Renal cortex interstitium (tissue), 11 donors: Measurements from ENCODE around the gene GARNL3. TPM values are rescaled to one million over a fixed set of nuclear protein-coding genes. Genes with fewer than 3 reads are reported as not detected.
A peak's percentile ranks its signal among the peaks of the same experiment; 100 is the strongest.

Experiments
- DNase-seq, 11 donors: peaks; one replicate each; pipeline ENCODE4 v3.0.0-alpha.2; 2013; ENCODE audit warnings: low read depth in 9 of 11, low spot score in 4 of 11; ENCODE audit errors: extremely low read depth in 1 of 11
- polyA plus RNA-seq, 3 donors: library from polyadenylated mRNA; unstranded; fragments of 120-200 nt; gene quantifications; one replicate each; pipeline ENCODE4 v1.2.1, GENCODE V29; 2013; ENCODE audit not compliant: insufficient read length in 3 of 3

The GARNL3 gene
- polyA plus RNA-seq, 3 donors: 13.9 to 18.1 (median 16.1) TPM

DNA sequence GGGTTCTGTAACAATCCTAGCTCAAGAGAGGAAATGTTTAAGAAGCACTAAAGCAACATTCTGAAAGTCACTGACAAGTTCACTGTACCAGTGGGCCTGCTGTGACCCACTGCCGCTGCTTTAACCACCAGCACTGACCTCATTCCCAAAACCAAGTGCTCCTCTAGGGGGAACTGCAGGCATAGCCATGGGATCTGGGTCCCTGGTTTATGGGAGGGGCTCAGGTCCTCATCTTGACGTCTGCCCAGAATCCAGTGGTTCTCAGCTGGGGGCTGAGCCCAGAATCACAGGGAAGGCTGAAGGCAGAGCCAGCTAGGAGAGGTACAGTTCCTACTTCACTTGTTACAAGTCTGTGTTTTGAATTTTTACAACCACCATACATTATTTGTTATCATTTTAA lies 96.3 kb downstream of the GARNL3 start:
- DNase-seq: no peak

DNA sequence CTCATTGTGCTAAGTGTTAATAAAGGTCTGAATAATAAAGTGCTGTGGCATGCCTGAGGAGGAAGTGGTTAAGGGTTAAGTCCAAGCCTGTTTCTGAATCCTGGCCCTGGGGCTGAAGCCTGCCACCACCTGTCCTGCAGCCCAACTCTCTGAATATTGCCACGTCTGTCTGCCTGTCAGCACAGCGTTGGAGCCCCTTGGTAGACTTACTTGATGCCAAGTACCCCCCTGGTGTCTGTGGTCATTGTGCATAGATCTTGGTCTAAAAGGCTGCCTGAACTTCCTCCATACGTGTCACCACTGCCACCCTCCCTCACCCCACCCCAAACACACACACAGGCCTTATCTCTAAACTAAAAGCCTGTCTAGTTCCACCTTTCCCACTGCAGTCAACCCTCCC lies 97.0 kb downstream of the GARNL3 start:
- no peak for DNase-seq

DNA sequence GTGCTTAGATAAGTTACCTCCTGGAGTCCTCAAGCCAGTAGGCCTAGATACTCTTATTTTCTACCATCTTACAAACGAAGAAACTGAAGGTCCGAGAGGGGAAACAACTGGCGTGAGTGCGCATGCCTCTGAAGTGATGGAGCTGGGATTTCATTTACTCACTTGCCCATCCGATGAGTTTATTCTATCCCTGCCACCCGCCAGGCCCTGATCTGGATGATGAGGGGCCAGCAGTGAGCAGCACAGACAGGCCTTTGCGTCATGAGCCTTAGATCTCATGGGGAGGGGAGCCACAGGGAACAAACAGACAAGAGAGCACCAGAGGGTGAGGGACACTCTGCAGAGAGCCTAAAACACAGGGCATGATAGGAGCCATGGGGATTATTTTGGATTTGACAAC lies 98.3 kb downstream of the GARNL3 start:
- no peak for DNase-seq

DNA sequence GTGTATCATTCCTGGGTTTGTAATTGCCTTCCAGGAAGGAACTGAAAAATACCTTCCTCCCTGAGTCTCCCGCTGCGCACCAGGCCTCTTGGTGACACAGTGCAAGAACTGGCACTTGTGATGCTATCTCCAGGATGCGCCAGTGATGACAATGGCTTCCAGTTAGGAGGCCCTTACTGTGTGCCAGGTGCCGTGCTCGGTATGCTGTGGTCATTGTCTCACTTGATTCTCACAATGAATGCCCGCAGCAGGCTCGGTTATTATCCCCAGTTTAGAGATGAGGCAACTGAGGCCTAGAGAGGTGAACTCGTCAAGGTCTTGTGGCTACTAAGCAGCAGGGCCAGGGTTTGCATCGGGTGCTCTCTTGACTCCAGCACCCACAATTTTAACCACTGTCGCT lies 100.9 kb downstream of the GARNL3 start:
- no peak for DNase-seq

DNA sequence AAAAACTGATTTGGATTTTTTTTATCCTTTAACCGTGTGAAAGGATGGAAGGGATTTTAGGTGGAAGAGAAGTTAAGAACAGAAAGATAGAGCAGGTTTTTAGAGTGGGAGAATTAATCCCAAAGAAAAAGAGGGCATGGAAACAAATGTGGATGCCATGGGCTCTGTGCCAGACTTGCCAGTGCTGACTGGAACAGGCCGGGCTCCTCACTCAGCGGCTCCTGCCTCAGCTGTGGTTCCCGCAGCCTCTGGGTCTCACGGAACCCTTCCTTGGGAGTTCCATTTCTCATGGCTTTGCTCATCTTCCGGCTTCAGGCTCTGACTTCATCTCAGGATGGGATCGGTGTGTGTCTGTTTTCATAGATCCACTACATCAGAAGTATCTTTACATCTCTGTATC lies 102.0 kb downstream of the GARNL3 start:
- DNase-seq: no peak

DNA sequence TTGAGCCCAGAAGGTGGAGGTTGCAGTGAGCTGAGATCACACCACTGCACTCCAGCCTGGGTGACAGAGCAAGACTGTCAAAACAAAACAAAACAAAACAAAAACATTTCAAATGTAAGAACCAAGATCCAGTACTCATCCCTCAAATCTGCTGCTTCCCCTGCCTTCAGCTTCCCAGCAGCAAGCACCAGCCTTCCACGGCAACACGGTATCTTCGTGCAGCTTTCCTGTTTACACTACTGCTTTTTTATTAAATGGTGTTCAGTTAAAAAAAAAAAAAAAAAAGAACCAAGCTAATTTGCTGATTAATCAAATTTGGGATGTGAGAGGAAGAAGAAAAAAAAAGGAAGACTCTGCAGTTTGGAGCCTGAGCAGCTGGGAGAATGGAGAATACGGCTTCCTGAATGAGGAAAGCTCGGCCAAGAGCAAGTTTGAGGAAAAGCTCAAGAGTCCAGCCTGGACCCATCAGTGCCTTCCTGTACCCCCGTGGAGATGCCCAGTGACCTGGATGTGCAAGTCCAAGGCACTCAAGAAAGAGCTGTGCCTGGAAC lies 104.4 kb downstream of the GARNL3 start:
- no peak for DNase-seq

DNA sequence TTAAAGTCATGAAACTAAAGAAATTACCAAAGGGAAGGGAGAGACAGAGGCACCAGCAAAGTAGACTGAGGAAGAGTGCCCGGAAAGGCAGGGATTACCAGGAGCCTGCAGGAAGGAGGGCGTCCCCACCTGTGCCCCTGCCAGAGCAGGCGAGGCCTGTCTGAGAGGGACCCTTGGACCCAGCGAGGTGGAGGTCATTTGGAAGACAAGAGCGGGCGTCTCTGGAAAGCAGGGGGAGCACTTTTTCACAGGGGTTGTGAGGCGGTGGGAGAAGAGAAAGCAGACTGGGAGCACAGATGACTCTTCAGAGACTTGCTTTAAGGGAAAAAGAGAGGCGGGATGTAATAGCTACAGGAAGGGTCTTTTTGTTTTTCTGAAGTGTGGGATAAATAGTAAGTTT lies 104.9 kb downstream of the GARNL3 start:
- DNase-seq: no peak

DNA sequence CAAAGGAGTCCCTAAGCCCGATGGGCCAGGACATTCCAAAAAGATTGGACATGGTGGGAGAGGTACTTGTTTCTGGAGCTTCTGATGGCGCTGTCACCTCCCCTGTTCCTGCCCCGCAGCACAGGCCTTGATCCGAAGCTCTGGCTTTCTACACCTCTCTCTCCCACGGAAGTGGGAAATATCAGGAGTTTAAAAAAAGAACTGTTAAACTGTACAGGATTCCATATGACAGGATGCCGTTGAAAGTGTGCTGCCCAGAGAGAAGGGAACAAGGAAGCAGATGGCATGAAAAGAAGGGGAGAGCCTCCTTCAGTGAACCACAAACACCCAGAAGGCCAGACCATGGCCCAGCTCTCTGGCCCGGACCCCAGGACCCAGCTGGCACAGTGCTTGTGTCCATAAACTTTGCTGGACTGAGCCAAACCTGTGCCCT lies 105.6 kb downstream of the GARNL3 start:
- DNase-seq: no peak

DNA sequence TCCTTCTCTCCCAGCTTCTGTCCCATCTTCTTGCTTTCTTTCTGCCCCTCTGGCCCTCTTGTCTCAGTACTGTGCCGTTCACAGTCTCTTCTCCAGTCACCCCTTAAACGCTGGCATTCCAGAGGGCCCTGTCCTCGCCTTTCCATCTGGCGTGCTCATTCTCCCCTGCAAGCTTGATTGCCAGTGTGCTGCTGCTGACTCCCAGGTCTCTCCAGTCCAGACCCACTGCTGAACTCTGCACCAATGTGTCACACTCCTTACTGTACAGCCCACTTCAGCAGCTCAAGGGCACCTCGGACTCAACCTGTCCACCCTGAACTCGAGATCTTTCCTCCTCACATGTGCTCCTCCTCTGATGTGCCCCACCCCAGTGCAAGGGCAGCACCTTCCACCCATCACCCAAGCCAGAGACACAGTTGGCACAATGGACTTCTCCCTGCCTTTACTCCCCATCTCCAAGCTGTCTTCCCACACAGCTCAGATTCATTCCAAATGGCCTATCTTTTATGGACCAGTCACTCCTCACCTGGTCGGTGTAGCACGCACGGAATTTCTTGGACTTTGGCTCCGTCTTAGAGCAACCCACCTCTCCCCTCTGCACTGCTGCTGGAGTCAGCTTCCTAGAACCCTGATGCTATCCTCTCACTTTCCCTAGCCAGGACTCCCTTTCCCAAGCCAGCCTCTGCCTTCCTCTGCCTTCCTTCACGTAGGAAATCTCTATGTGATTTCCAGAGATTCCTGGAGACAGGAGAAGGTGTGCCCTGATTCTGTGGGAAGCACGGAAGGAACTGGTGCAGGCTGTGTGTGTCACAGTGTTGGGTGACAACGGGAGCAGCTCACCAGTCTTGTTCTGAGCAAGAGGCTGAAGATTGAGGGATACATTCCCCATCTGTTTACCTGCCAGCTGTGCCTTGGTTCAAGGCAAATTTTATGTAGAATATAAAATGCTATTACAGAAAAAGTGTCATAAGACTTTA lies 106.4 kb downstream of the GARNL3 start:
- no peak for DNase-seq

DNA sequence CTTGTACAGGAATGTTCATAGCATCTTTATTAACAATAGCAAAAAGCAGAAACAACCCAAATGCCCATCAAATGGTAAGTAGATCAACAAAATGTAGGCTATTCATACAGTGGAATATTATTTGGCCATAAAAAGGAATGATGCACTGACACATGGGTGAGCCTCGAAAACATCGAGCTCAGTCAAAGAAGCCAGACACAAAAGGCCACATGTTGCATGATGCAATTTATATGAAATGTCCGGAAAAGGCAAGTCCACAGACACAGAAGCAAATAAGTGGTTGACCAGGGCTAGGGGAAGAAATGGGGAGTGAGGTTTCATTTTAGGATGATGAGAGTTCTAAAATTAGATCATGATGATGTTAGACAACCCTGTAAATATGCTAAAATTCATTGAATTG lies 115.9 kb downstream of the GARNL3 start:
- DNase-seq: no peak

DNA sequence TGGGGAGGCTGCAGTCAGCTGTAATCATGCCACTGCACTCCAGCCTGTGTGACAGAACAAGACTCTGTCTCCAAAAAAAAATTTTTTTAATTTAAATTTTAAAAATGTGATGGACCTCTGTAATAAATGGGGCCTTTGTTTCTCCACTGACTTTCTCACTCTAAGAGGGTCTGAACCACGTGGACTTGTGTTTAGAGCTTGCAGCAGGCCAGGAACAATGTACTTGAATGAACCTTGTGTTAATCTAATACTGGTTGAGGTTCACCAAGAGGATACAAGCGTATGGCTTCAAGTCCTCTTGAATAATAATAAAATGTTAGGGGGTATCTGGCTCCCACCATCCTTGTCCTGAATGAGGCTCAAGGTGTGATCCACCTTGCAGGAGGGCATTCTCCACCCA lies 118.0 kb downstream of the GARNL3 start:
- no peak for DNase-seq

DNA sequence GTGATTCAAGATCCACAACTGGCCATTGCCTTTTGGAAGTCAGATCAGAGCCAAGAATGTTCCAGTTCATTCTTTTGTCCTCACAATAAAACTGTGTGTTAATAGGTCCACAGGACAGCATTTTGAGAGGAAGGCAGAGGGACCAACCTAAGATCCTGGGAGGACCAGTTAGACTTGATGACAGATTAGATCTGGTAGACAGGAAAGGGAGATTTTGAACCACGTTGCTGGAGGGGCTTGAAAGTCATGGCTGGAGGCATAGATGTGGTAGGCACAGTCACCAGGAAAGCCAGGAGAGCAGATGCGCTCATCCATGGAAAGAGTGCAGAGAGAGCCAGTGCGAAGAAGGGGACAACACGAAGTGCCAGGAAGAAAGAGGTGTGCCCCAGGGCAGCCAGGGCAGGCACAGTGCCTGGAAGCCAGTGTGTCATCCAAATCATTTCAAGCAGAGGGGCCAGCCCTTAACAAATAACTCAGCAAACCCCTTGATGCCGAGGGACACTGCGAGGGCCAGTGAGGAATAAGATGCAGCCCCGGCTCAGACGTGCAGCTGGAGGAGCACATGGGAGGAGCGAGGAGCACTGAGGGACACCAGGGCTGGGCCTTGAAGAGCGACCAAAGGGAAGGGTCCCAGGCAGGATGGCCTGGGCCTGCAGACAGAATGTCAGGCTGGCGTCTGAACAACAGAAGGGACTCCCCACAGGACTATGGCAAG lies 119.6 kb downstream of the GARNL3 start:
- DNase-seq: no peak

DNA sequence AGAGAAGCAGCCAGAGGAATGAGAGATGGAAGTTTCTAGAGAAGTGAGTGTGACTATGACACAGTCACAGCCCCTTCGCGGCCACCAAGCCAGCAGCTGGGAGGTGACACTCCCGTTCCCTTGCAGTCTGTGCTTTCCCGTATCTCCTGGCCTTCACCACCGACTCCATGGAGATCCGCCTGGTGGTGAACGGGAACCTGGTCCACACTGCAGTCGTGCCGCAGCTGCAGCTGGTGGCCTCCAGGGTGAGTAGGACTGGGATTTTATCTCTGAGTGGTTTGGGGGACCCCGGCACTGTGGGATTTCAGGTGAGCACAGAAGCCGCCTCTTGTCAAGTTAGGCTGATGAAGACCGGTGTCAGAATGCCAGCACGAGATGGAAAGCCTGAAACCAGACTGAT lies 120.3 kb downstream of the GARNL3 start:
- DNase-seq: no peak

DNA sequence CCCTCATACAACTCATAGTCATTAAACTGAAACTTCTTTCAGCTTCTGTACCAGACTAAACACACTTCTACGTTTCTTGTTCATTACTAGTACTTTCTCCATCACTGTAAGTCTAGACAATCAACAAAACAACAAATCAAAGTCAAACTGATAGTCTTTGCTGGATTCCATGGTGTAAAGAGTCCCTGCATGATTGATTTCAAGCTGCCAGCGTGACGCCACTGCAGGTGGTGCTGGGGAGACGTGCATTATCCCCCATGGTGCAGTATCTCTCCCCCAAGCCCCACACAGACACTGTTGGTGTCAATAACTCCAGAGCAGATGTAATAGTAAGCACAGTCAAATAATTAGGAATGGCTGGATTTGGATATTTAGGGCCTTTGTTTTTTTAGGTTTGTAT lies 121.7 kb downstream of the GARNL3 start:
- no peak for DNase-seq

DNA sequence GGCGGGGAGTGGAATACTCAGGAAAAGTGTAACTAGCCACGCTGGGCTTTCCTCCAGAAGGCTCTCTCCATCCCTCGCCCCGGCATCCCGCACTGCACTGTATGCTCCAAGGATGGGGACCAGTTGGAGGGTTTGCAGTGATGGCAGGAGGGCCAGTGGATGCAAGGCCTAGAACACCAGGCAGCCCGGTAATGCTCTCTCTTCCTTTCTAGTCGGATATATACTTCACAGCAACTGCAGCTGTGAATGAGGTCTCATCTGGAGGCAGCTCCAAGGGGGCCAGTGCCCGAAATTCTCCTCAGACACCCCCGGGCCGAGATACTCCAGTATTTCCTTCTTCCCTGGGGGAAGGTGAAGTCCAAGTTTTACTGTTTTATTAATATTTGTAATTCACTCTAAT lies 122.4 kb downstream of the GARNL3 start:
- no peak for DNase-seq

DNA sequence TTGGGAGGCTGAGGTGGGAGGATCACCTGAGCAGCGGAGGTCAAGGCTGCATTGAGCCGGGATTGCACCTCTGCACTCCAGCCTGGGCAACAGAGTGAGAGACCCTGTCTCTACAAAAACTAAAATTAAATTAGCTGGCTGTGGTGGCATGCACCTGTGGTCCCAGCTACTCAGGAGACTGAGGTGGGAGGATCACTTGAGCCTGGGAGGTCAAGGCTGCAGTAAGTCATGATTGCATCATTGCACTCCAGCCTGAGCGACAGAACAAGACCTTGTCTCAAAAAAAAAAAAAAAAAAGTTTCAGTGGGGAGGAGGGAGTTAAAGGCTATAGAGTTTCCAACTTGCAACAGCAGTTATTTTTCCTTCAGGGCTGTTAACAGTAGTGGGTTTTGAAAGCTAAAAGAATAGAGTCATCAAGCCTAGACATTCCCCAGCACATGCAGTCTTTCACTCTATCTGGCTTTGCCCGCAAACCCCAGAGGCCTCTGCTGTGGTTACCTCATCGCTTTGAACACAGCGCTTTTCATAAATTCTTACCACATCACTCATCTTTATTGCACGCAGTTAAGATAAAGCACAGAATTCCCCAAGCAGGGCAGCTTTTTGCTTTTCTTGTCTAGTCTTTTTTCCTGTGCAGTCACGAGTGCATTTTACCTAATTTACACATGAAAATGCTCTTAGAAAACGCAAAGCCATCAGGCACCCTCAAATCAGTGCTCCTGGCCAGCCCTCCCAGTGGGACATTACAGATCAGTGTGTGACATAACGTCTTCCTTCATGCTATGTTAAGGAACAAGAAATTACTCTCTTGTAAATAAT lies 123.7 kb downstream of the GARNL3 start:
- peak in 8 of 11 donors; percentile 44 to 75 (median 60) for DNase-seq

DNA sequence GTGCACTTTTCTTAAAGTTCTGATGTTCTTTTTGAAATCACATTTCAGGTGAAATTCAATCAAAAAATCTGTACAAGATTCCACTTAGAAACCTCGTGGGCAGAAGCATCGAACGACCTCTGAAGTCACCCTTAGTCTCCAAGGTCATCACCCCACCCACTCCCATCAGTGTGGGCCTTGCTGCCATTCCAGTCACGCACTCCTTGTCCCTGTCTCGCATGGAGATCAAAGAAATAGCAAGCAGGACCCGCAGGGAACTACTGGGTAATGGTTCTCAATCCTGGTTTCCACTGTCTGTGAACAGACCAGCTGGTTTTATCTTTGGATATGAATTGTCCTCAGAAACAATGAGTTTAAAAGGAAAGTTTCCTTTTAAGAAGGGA lies 124.3 kb downstream of the GARNL3 start:
- DNase-seq: no peak

DNA sequence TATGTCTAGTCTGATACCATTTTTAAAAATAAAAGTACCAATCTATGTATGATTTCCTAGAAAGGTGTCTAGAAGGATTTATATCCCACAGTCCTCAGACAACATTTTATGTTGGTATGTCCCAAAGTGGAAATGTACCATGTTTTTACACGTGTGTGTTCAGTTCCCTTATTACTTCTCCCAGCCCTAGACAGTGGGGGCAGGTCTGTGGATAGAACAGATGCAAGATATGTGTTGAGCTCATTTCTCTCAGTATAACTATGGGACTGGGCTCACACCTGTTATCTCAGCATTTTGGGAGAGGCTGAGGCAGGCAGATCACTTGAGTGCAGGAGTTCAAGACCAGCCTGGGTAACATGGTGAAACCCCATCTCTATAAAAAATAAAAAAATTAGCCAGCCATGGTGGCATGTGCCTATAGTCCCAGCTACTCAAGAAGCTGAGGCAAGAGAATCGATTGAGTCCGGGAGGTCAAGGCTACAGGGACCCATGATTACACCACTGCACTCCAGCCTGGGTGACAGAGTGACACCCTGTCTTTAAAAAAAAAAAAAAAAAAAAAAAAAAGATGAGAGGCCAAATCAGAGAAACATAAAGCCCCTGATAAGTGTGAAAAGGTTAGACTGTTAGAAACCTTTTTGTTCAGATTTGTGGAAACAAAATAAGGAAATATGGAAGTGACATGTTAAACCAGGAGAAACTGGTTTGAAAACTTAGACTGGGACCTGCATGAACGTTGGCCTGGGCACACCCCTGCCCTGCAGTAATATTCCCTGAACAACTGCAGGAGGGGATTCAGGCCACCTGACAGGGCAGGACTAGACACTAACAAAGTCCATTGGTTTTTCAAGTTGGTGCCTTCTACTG lies 125.0 kb downstream of the GARNL3 start:
- no peak for DNase-seq

DNA sequence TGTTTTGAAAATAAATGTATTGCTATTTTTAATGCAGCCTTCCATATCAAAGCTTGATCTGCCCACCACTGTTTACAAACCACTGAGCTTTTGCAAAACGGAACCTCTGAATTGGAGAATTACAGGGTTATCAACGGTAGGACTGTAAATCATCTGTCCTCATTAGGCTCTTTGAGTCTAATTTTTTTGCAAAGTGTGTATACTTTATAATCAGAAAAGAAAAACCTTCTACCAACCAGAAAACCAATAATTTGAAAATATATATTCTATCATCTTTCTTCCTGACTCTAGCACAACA lies 125.6 kb downstream of the GARNL3 start:
- DNase-seq: no peak
